Psoas muscle (tissue), 8 donors: Measurements from ENCODE around the gene DCN. TPM values are rescaled to one million over a fixed set of nuclear protein-coding genes. Genes with fewer than 3 reads are reported as not detected.

Experiments
- ATAC-seq, 4 donors: fragments of 200-7000 bp; cut with Tn5 transposase; one replicate each; pipeline ENCODE4 v1.9.1; 2020; ENCODE audit warnings: moderate library complexity in 3 of 4, mild to moderate bottlenecking in 2 of 4
- DNase-seq, 2 donors: peaks; one replicate each; pipeline ENCODE4 v3.0.0-alpha.2; 2020
- H3K27ac ChIP-seq: fragments of 200-600 bp; one replicate; pipeline ENCODE4 v1.8.0; 2022
- H3K27me3 ChIP-seq, 3 donors: fragments of 200-600 bp in 1 of 3; one replicate each; pipeline versions ENCODE4 v1.6.1 to v1.8.0; 2013 to 2022; ENCODE audit warnings: low read length in 2 of 3, mild to moderate bottlenecking in 2 of 3, moderate library complexity in 1 of 3; ENCODE audit not compliant: insufficient read depth in 3 of 3
- H3K36me3 ChIP-seq, 2 donors: fragments of 200-600 bp in 1 of 2; one replicate each; pipeline versions ENCODE4 v1.6.1 to v1.8.0; 2013 to 2022; ENCODE audit warnings: low read depth in 1 of 2, mild to moderate bottlenecking in 1 of 2, moderate library complexity in 1 of 2; ENCODE audit not compliant: insufficient read depth in 1 of 2
- H3K4me1 ChIP-seq: fragments of 200-600 bp; one replicate; pipeline ENCODE4 v1.8.0; 2022
- H3K4me3 ChIP-seq: fragments of 200-600 bp; one replicate; pipeline ENCODE4 v1.8.0; 2022; ENCODE audit warnings: mild to moderate bottlenecking
- H3K9me3 ChIP-seq: fragments of 200-600 bp; one replicate; pipeline ENCODE4 v1.8.0; 2022
- CTCF ChIP-seq: fragments of 200-600 bp; IDR thresholded peaks from one replicate; pipeline ENCODE4 v1.8.0; 2022; ENCODE audit warnings: antibody characterized with exemption
- WGBS, 3 donors: extraction: QIAGEN DNeasy Blood & Tissue Kit; methylation state at CpG; one replicate each; pipeline versions ENCODE4 v1.1.6 to v1.1.7; 2013; 5-methylcytosine and 5-hydroxymethylcytosine counted together
- intact Hi-C, 2 donors: fragments of 100-400 bp; cut with DNase I; formaldehyde crosslinking; loops; one replicate each; pipeline versions ENCODE4 v1.11.0 to v1.14.2; 2022
- polyA plus RNA-seq, 3 donors: library from polyadenylated mRNA; stranded (reverse); fragments of 200-250 nt; gene quantifications; one replicate each; pipeline ENCODE4 v1.2.3, GENCODE V29; 2013
- total RNA-seq, 4 donors: library from RNA; stranded (reverse); fragmentation: NEBNext Ultra II Directional in 2 of 4; extraction: Animal tissue kit (Norgen Biotek cat#: 25700) in 2 of 4; gene quantifications; one replicate each; pipeline versions ENCODE4 v1.2.1 to v1.2.4, GENCODE V29; 2021 to 2023
- donor health status: healthy with polysubstance abuse.
- donor health status: DM: no; HTN: no; CAD: no; lungs with moderate emphysema.
- donor health status: Bipolar disorder and iron deficiency.
- donor health status: healthy.
- donor health status: DM: yes; HTN: yes; CAD: no.
- donor health status: DM: no; HTN: no; CAD: no.
- donor health status: DM: no; HTN: no; CAD: no.
- donor health status: DM: yes; HTN: yes; CAD: no.

The DCN gene
- total and polyA plus RNA-seq, 7 donors, result 219 to 361 (median 227) TPM

- 54 to 69% (median 65%) methylated on average over 1 of the region's 1 CpG for WGBS, 3 donors
- ATAC-seq, result no peak
- no peak for DNase-seq
- Histone ChIP-seq H3K27me3 (no peaks in the 10 kb centered on the region), H3K27ac (no peak overlapping the region), H3K4me3 (no peak overlapping the region), H3K4me1 (no peaks in the 10 kb centered on the region), H3K36me3 (no peaks in the 10 kb centered on the region), H3K9me3 (no peaks in the 10 kb centered on the region)
- intact Hi-C loops, result no loop called here
- TF ChIP-seq CTCF, result no peak
These were observed 23.2 kb upstream of the DCN start for GRCh38 chr12:91205811-91206210.

GRCh38 chr12:91204421-91204820 is 21.8 kb upstream of the DCN start:
- WGBS, 3 donors, result 79 to 87% (median 86%) methylated on average over 4 of the region's 4 CpGs
- Histone ChIP-seq H3K4me1 (no peaks in the 10 kb centered on the region), H3K27me3 (no peaks in the 10 kb centered on the region), H3K36me3 (no peaks in the 10 kb centered on the region), H3K27ac (no peak overlapping the region), H3K4me3 (no peak overlapping the region), H3K9me3 (no peaks in the 10 kb centered on the region)
- intact Hi-C loops, result no loop called here
- DNase-seq (no peak), ATAC-seq (no peak)
- TF ChIP-seq CTCF, result no peak

GRCh38 chr12:91203610-91204009 is 21.0 kb upstream of the DCN start:
- Histone ChIP-seq H3K9me3 (no peaks in the 10 kb centered on the region), H3K27ac (no peak overlapping the region), H3K4me3 (no peak overlapping the region), H3K4me1 (no peaks in the 10 kb centered on the region), H3K27me3 (no peaks in the 10 kb centered on the region), H3K36me3 (no peaks in the 10 kb centered on the region)
- intact Hi-C loops, result no loop called here
- 67 to 80% (median 71%) methylated on average over 3 of the region's 3 CpGs for WGBS, 3 donors
- ATAC-seq (no peak), DNase-seq (no peak)
- no peak for TF ChIP-seq CTCF

- WGBS, 3 donors, result 98 to 100% (median 100%) methylated on average over 1 of the region's 1 CpG
- TF ChIP-seq CTCF, result no peak
- no peak for ATAC-seq
- intact Hi-C loops, result no loop called here
- Histone ChIP-seq H3K27ac (no peak overlapping the region), H3K27me3 (no peaks in the 10 kb centered on the region), H3K4me3 (no peak overlapping the region), H3K9me3 (no peaks in the 10 kb centered on the region), H3K36me3 (no peaks in the 10 kb centered on the region), H3K4me1 (no peaks in the 10 kb centered on the region)
- DNase-seq, result no peak
These were observed 19.8 kb upstream of the DCN start for GRCh38 chr12:91202390-91202789.

- intact Hi-C loops, result no loop called here
- H3K27me3 ChIP-seq, result no peaks in the 10 kb centered on the region
- TF ChIP-seq CTCF, result no peak
- H3K36me3 ChIP-seq, result no peaks in the 10 kb centered on the region
- H3K9me3 ChIP-seq, result no peaks in the 10 kb centered on the region
- H3K27ac ChIP-seq, result no peak overlapping the region
- no peak for DNase-seq
- WGBS, 3 donors, result 95 to 98% (median 96%) methylated on average over 1 of the region's 1 CpG
- no peaks in the 10 kb centered on the region for H3K4me1 ChIP-seq
- no peak overlapping the region for H3K4me3 ChIP-seq
- no peak for ATAC-seq
These were observed 13.8 kb upstream of the DCN start for GRCh38 chr12:91196436-91196835.
